ENCODE measurements around the gene ZNF536.

Gene ZNF536

GRCh38 chr19:30373593-30373992 is 1.4 kb downstream of the ZNF536 start:
- no peak for DNase-seq
- no peaks in the 10 kb centered on the region for H3K27me3 ChIP-seq
- no peaks in the 10 kb centered on the region for H3K36me3 ChIP-seq
- no peak overlapping the region for H3K4me3 ChIP-seq (ENCODE audit: low read depth, low read length)
- H3K9me3 ChIP-seq, result no peaks in the 10 kb centered on the region
- TF ChIP-seq CTCF (IDR thresholded peaks at IDR 0.05; ENCODE audit: low read depth, low read length), result no peak
- H3K4me1 ChIP-seq, result peaks cover 20% of the 10 kb centered on the region

DNA sequence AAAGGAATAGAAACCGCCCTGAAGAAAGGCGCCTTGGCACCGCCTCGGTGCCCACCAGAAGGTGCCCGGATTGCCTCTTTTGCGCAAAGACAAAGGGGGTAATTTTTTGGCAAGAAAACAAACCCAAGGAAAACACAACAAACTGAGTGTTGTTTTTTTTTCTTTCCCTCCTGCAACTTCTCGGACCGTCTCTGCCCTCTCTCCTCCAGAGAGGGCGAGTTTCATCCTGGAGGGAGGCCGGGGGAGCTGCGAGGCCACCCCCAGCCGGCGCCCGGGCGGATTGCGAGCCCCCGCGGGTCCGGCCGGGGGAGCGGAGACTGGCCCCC is 2.3 kb downstream of the ZNF536 start:
- DNase-seq, result no peak
- H3K9me3 ChIP-seq, result no peaks in the 10 kb centered on the region
- no peaks in the 10 kb centered on the region for H3K36me3 ChIP-seq
- H3K27me3 ChIP-seq, result no peaks in the 10 kb centered on the region
- peaks cover 15% of the 10 kb centered on the region for H3K4me1 ChIP-seq
- TF ChIP-seq CTCF (IDR thresholded peaks at IDR 0.05; ENCODE audit: low read depth, low read length), result no peak
- peak overlapping the region; percentile 38 for H3K4me3 ChIP-seq (ENCODE audit: low read depth, low read length)

- H3K4me3 ChIP-seq (ENCODE audit: low read depth, low read length), result peak overlapping the region; percentile 38
- peak; percentile 50 for DNase-seq
Measured at GRCh38 chr19:30374865-30375552, 2.8 kb downstream of the ZNF536 start.

GRCh38 chr19:30375553-30376031 is 3.4 kb downstream of the ZNF536 start:
- TF ChIP-seq CTCF (IDR thresholded peaks at IDR 0.05; ENCODE audit: low read depth, low read length), result no peak
- no peak overlapping the region for H3K4me3 ChIP-seq (ENCODE audit: low read depth, low read length)
- H3K4me1 ChIP-seq, result peaks cover 7% of the 10 kb centered on the region
- no peak for DNase-seq
- H3K27me3 ChIP-seq, result no peaks in the 10 kb centered on the region
- no peaks in the 10 kb centered on the region for H3K36me3 ChIP-seq
- H3K9me3 ChIP-seq, result no peaks in the 10 kb centered on the region

More at GRCh38 chr19:30374865-30375552, 2.8 kb downstream of the ZNF536 start:
- Histone ChIP-seq H3K27me3 (no peaks in the 10 kb centered on the region), H3K9me3 (no peaks in the 10 kb centered on the region), H3K4me1 (peaks cover 10% of the 10 kb centered on the region), H3K36me3 (no peaks in the 10 kb centered on the region)
- no peak for TF ChIP-seq CTCF (IDR thresholded peaks at IDR 0.05; ENCODE audit: low read depth, low read length)

GRCh38 chr19:30376272-30376671 is 4.1 kb downstream of the ZNF536 start:
- H3K4me1 ChIP-seq, result peaks cover 3% of the 10 kb centered on the region
- H3K36me3 ChIP-seq, result no peaks in the 10 kb centered on the region
- H3K4me3 ChIP-seq (ENCODE audit: low read depth, low read length), result no peak overlapping the region
- no peak for TF ChIP-seq CTCF (IDR thresholded peaks at IDR 0.05; ENCODE audit: low read depth, low read length)
- DNase-seq, result no peak
- H3K27me3 ChIP-seq, result no peaks in the 10 kb centered on the region
- no peaks in the 10 kb centered on the region for H3K9me3 ChIP-seq

- no peak overlapping the region for H3K4me3 ChIP-seq (ENCODE audit: low read depth, low read length)
- no peak for DNase-seq
- H3K4me1 ChIP-seq, result 0 out of 2 replicates have a peak, but pooled peaks cover 2% of the 10 kb centered on the region
- H3K9me3 ChIP-seq, result no peaks in the 10 kb centered on the region
- H3K36me3 ChIP-seq, result no peaks in the 10 kb centered on the region
- TF ChIP-seq CTCF (IDR thresholded peaks at IDR 0.05; ENCODE audit: low read depth, low read length), result no peak
- no peaks in the 10 kb centered on the region for H3K27me3 ChIP-seq
Measured at GRCh38 chr19:30376826-30377425, 4.7 kb downstream of the ZNF536 start.
